PC-9 (cell line): ENCODE measurements around the gene ING3. TPM values are rescaled to one million over a fixed set of nuclear protein-coding genes. Genes with fewer than 3 reads are reported as not detected.

ENCODE experiments used
- BruUV-seq: library from RNA; stranded (reverse); fragments of 400-500 nt; replicated peaks from 2 replicates; lab custom pipeline; 2021; lab: Mats Ljungman, UMichigan
- CTCF ChIA-PET: fragments of 300-600 bp; sonication (Branson Sonifier 250); formaldehyde crosslinking; loops from one replicate; lab custom pipeline; 2022; ENCODE audit warnings: antibody characterized with exemption; lab: Charles Lee
- POLR2A ChIA-PET: fragments of 300-600 bp; sonication (Branson Sonifier 250); formaldehyde crosslinking; loops from one replicate; lab custom pipeline; 2022; ENCODE audit warnings: antibody characterized with exemption; ENCODE audit not compliant: unreplicated experiment; lab: Charles Lee
- DNase-seq, 2 experiments: peaks; one replicate each; pipeline versions ENCODE4 v3.0.0 to v3.0.0-alpha.2; 2015 to 2022; ENCODE audit warnings: mixed read lengths in 1 of 2
- H2AFZ ChIP-seq: fragments of 200-600 bp; sonication (generic); 2 replicates; pipeline ENCODE4 v1.8.1; 2017; ENCODE audit warnings: antibody characterized with exemption
- H3F3A ChIP-seq: fragments of 200-600 bp; sonication (generic); 2 replicates; pipeline ENCODE4 v1.8.1; 2017; ENCODE audit warnings: antibody characterized with exemption, mild to moderate bottlenecking, low read depth; ENCODE audit not compliant: insufficient read depth
- H3K27ac ChIP-seq: fragments of 200-600 bp; sonication (generic); 2 replicates; pipeline ENCODE4 v1.6.1; 2016; ENCODE audit warnings: mixed run types
- H3K27me3 ChIP-seq: fragments of 200-600 bp; sonication (generic); 2 replicates; pipeline ENCODE4 v1.6.1; 2016; ENCODE audit warnings: low read depth, mixed run types; ENCODE audit not compliant: insufficient read depth
- H3K36me3 ChIP-seq: fragments of 200-600 bp; sonication (generic); 2 replicates; pipeline ENCODE4 v1.6.1; 2016; ENCODE audit warnings: low read depth, mixed run types
- H3K4me1 ChIP-seq: fragments of 200-600 bp; sonication (generic); replicated peaks from 2 replicates; pipeline ENCODE4 v1.6.1; 2016; ENCODE audit warnings: mixed run types; ENCODE audit not compliant: insufficient read depth
- H3K4me2 ChIP-seq: fragments of 200-600 bp; sonication (generic); 2 replicates; pipeline ENCODE4 v1.6.1; 2017; ENCODE audit warnings: mixed run types
- H3K4me3 ChIP-seq: fragments of 200-600 bp; sonication (generic); 2 replicates; pipeline ENCODE4 v1.6.1; 2016; ENCODE audit warnings: mixed run types
- H3K79me2 ChIP-seq: fragments of 200-600 bp; sonication (generic); 2 replicates; pipeline ENCODE4 v1.6.1; 2017; ENCODE audit warnings: low read depth, mixed run types
- H3K9me2 ChIP-seq: fragments of 200-600 bp; sonication (generic); 2 replicates; pipeline ENCODE4 v1.8.1; 2017; ENCODE audit warnings: mild to moderate bottlenecking; ENCODE audit not compliant: insufficient read depth
- H3K9me3 ChIP-seq: fragments of 200-600 bp; sonication (generic); 2 replicates; pipeline ENCODE4 v1.8.1; 2016; ENCODE audit warnings: low read depth; ENCODE audit not compliant: insufficient read depth
- H4K20me1 ChIP-seq: fragments of 200-600 bp; sonication (generic); 2 replicates; pipeline ENCODE4 v1.8.1; 2017; ENCODE audit not compliant: insufficient read depth
- CTCF ChIP-seq: fragments of 200-600 bp; sonication (generic); conservative IDR thresholded peaks from 2 replicates; pipeline ENCODE4 v1.6.1; 2017; ENCODE audit warnings: mixed run types, antibody characterized with exemption, mild to moderate bottlenecking, moderate library complexity
- EZH2 ChIP-seq: fragments of 200-600 bp; sonication (generic); IDR thresholded peaks from 2 replicates; pipeline ENCODE4 v1.8.0; 2017; ENCODE audit warnings: antibody characterized with exemption, low read depth
- intact Hi-C: fragments of 100-400 bp; cut with micrococcal nuclease; formaldehyde crosslinking; loops from one replicate; pipeline ENCODE4 v1.10.0; 2022; ENCODE audit not compliant: unreplicated experiment
- total RNA-seq: library from RNA; stranded (reverse); gene quantifications from 2 replicates; pipeline ENCODE4 v1.2.3, GENCODE V29; 2021

The ING3 gene
- total RNA-seq, 1 experiment from 2014 or later: 16.4 TPM

DNA sequence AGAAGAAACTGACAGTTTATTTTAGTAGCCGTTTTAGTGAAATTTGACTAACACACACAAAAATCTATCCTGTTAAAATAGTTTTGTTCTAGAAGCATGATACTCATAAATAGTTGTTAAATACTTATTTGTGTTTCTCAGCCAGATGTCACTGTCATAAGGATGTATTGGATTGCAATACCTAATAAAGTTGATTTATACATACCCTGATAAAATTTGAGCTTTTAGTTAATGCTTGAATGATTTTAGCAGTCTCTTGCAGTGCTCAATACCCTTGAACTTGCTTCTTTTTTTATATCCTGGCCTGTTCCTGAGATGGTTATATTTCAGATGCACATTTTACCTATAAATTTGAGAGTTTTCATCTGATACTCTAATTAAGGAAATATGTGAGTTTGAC is 10.1 kb downstream of the ING3 start:
- Histone ChIP-seq H3K4me1 (no peaks in the 10 kb centered on the region), H3K4me2 (no peak overlapping the region), H3K9me2 (no peaks in the 10 kb centered on the region), H3K79me2 (no peaks in the 10 kb centered on the region), H2AFZ (no peak overlapping the region), H3K36me3 (0 out of 2 replicates have a peak, but pooled peaks cover 6% of the 10 kb centered on the region), H3K4me3 (no peak overlapping the region), H4K20me1 (no peaks in the 10 kb centered on the region), H3K9me3 (no peaks in the 10 kb centered on the region), H3K27ac (no peak overlapping the region), H3F3A (no peaks in the 10 kb centered on the region), H3K27me3 (no peaks in the 10 kb centered on the region)
- no TSS peak for BruUV-seq
- intact Hi-C loops: no loop called here
- ChIA-PET CTCF (no interaction called here), POLR2A (no interaction called here)
- TF ChIP-seq EZH2: no peak
- TF ChIP-seq CTCF: no peak
- no peak for DNase-seq

- no peak for DNase-seq
- no peaks in the 10 kb centered on the region for H3F3A ChIP-seq
- H3K4me2 ChIP-seq: no peak overlapping the region
- no peaks in the 10 kb centered on the region for H4K20me1 ChIP-seq
- no peak for TF ChIP-seq EZH2
- no peak for TF ChIP-seq CTCF
- no peak overlapping the region for H3K4me3 ChIP-seq
- ChIA-PET CTCF (no interaction called here), POLR2A (interaction anchor here (0.8 kb wide), 1 partner anchor 89 kb away, joined by 11 read pairs; no protein-coding TSS in a partner anchor)
- no TSS peak for BruUV-seq
- no peaks in the 10 kb centered on the region for H3K4me1 ChIP-seq
- H3K9me2 ChIP-seq: no peaks in the 10 kb centered on the region
- H3K36me3 ChIP-seq: 0 out of 2 replicates have a peak, but pooled peaks cover under 1% of the 10 kb centered on the region
- H3K27ac ChIP-seq: no peak overlapping the region
- H2AFZ ChIP-seq: no peak overlapping the region
- H3K27me3 ChIP-seq: no peaks in the 10 kb centered on the region
- intact Hi-C loops: no loop called here
- H3K79me2 ChIP-seq: no peaks in the 10 kb centered on the region
- H3K9me3 ChIP-seq: no peaks in the 10 kb centered on the region
Observed at GRCh38 chr7:120961638-120962173, 11.1 kb downstream of the ING3 start.

GRCh38 chr7:120964088-120964487 is 13.5 kb downstream of the ING3 start:
- no peaks in the 10 kb centered on the region for H3K4me1 ChIP-seq
- no peaks in the 10 kb centered on the region for H3K9me3 ChIP-seq
- POLR2A ChIA-PET: no interaction called here
- H2AFZ ChIP-seq: no peak overlapping the region
- DNase-seq: no peak
- TF ChIP-seq CTCF (no peak), EZH2 (no peak)
- intact Hi-C loops: no loop called here
- peaks cover 11% of the 10 kb centered on the region for H3K36me3 ChIP-seq
- no peaks in the 10 kb centered on the region for H3K79me2 ChIP-seq
- H3K9me2 ChIP-seq: no peaks in the 10 kb centered on the region
- CTCF ChIA-PET: no interaction called here
- no peaks in the 10 kb centered on the region for H3K27me3 ChIP-seq
- H3K27ac ChIP-seq: no peak overlapping the region
- no peaks in the 10 kb centered on the region for H3F3A ChIP-seq
- no peak overlapping the region for H3K4me2 ChIP-seq
- BruUV-seq: no TSS peak
- H3K4me3 ChIP-seq: no peak overlapping the region
- H4K20me1 ChIP-seq: no peaks in the 10 kb centered on the region
